CD4-positive, CD25-positive, alpha-beta regulatory T cell (primary cell): ENCODE data around the gene USP44. TPM values are rescaled to one million over a fixed set of nuclear protein-coding genes. Genes with fewer than 3 reads are reported as not detected.
A peak's percentile ranks its signal among the peaks of the same experiment; 100 is the strongest.

Source experiments
- ATAC-seq, 2 donors: fragments of 150-1000 bp; cut with Tn5 transposase; one replicate each; pipeline ENCODE4 v1.10.0; 2021; ENCODE audit warnings: low read depth in 2 of 2, moderate number of reproducible peaks in 2 of 2, moderate library complexity in 1 of 2
- DNase-seq, 3 donors: peaks; one replicate each; pipeline versions ENCODE4 v3.0.0 to v3.0.0-alpha.2; 2012 to 2022; ENCODE audit warnings: mixed read lengths in 1 of 3
- H3K27ac ChIP-seq: one replicate; pipeline ENCODE4 v1.7.0; 2013; ENCODE audit warnings: mild to moderate bottlenecking, low read length; ENCODE audit not compliant: insufficient read depth, poor library complexity, severe bottlenecking
- H3K27me3 ChIP-seq: one replicate; pipeline ENCODE4 v1.7.0; 2013; ENCODE audit warnings: low read length; ENCODE audit not compliant: control insufficient read depth, insufficient read depth
- H3K36me3 ChIP-seq: one replicate; pipeline ENCODE4 v1.7.0; 2013; ENCODE audit warnings: mild to moderate bottlenecking, low read length, moderate library complexity; ENCODE audit not compliant: control insufficient read depth, insufficient read depth
- H3K4me1 ChIP-seq: 2 replicates; pipeline ENCODE4 v1.7.0; 2013; ENCODE audit warnings: mild to moderate bottlenecking, low read length; ENCODE audit not compliant: insufficient read depth, control insufficient read depth, poor library complexity, severe bottlenecking
- H3K4me3 ChIP-seq: one replicate; pipeline ENCODE4 v1.7.0; 2013; ENCODE audit warnings: low read depth, mild to moderate bottlenecking, low read length, moderate library complexity
- H3K9me3 ChIP-seq, 2 experiments: 1 replicate in 1 of 2; 2 replicates in 1 of 2; pipeline ENCODE4 v1.7.0; 2013; ENCODE audit warnings: low read length in 2 of 2, mild to moderate bottlenecking in 1 of 2, moderate library complexity in 1 of 2; ENCODE audit not compliant: control insufficient read depth in 2 of 2
- H3K27ac Mint-ChIP-seq, 3 donors: one replicate each; pipeline ENCODE4 v1.8.0; 2020 to 2022; ENCODE audit warnings: mild to moderate bottlenecking in 3 of 3, mixed read lengths in 3 of 3, moderate library complexity in 2 of 3
- H3K27me3 Mint-ChIP-seq: one replicate; pipeline ENCODE4 v1.8.0; 2022; ENCODE audit warnings: mild to moderate bottlenecking, mixed read lengths
- H3K36me3 Mint-ChIP-seq: one replicate; pipeline ENCODE4 v1.8.0; 2020; ENCODE audit warnings: mixed read lengths
- H3K4me1 Mint-ChIP-seq, 4 donors: one replicate each; pipeline ENCODE4 v1.8.0; 2020 to 2022; ENCODE audit warnings: mixed read lengths in 4 of 4, mild to moderate bottlenecking in 1 of 4
- H3K4me3 Mint-ChIP-seq, 4 donors: one replicate each; pipeline ENCODE4 v1.8.0; 2020 to 2022; ENCODE audit warnings: mild to moderate bottlenecking in 4 of 4, mixed read lengths in 4 of 4, moderate library complexity in 3 of 4
- H3K9me3 Mint-ChIP-seq, 7 donors: one replicate each; pipeline ENCODE4 v1.8.0; 2020 to 2022; ENCODE audit warnings: mixed read lengths in 7 of 7, mild to moderate bottlenecking in 3 of 7, moderate library complexity in 2 of 7
- polyA plus RNA-seq, 4 donors: library from polyadenylated mRNA; unstranded; fragments of 300-500 nt; fragmentation: Illumina TruSeq; gene quantifications; one replicate each; pipeline ENCODE4 v1.2.3, GENCODE V29; 2021
- total RNA-seq: library from RNA; stranded (reverse); gene quantifications from one replicate; pipeline ENCODE4 v1.2.3, GENCODE V29; 2022

Gene USP44
- total and polyA plus RNA-seq, 5 donors from 2014 or later: 0.86 to 2.9 (median 1.7) TPM

DNA sequence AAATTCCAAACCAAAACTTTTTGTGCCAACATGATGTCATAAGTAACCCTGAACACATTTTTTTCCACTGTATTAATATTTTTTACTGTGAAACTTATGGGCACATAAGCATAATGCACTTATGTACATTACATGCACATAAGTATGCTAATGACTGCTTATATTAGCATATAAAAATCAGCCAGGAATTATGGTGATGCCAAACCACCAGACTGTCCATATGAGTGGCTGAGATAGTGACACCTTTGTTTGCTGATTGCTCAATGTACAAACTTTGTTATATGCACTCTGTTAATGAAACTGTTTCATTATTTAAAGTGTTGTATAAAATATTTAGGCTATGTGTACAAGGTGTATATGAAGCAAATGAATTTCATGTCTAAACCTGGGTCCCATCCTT lies 32.3 kb downstream of the USP44 start:
- no peaks in the 10 kb centered on the region for H3K4me1 ChIP-seq
- peaks cover 8% of the 10 kb centered on the region for H3K36me3 Mint-ChIP-seq

DNA sequence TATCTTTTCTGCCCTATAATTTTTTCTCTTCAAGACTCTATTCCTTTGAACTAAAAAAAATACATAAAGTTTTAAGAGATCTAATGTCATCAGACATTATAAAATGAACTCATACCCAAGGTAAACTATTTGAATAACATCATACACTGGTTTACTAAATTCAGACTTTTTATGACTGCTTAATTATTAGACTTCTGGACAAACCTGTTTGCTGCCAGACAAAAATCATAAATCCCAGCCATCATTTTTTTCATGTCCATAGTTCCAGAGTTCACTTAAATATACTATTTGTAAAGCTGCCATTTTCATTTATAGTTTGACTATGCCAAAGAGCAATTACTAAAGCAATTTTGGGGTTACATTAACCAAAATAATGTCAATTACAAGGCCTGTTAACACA lies 34.0 kb downstream of the USP44 start:
- peak overlapping the region in 1 of 3 donors; percentile 15 for H3K27ac Mint-ChIP-seq
- no peaks in the 10 kb centered on the region for H3K9me3 Mint-ChIP-seq
- ATAC-seq: no peak
- H3K27me3 Mint-ChIP-seq: no peaks in the 10 kb centered on the region
- H3K4me1 Mint-ChIP-seq: peaks cover 0 to 2% (median 0%) of the 10 kb centered on the region in 4 donors
- Histone ChIP-seq H3K4me3 (no peak overlapping the region), H3K9me3 (no peaks in the 10 kb centered on the region), H3K36me3 (peaks cover 27% of the 10 kb centered on the region), H3K27ac (no peak overlapping the region), H3K4me1 (no peaks in the 10 kb centered on the region), H3K27me3 (no peaks in the 10 kb centered on the region)
- H3K4me3 Mint-ChIP-seq: no peak overlapping the region
- no peak for DNase-seq
- H3K36me3 Mint-ChIP-seq: peaks cover 17% of the 10 kb centered on the region

More for the DNA sequence above, 32.3 kb downstream of the USP44 start:
- no peak for ATAC-seq
- Histone ChIP-seq H3K4me3 (no peak overlapping the region), H3K36me3 (peaks cover 10% of the 10 kb centered on the region), H3K9me3 (no peaks in the 10 kb centered on the region), H3K27me3 (no peaks in the 10 kb centered on the region), H3K27ac (no peak overlapping the region)
- Mint-ChIP-seq H3K27ac (no peak overlapping the region), H3K9me3 (no peaks in the 10 kb centered on the region), H3K27me3 (no peaks in the 10 kb centered on the region), H3K4me1 (peaks cover 0 to 2% (median 0%) of the 10 kb centered on the region in 4 donors), H3K4me3 (no peak overlapping the region)
- no peak for DNase-seq

DNA sequence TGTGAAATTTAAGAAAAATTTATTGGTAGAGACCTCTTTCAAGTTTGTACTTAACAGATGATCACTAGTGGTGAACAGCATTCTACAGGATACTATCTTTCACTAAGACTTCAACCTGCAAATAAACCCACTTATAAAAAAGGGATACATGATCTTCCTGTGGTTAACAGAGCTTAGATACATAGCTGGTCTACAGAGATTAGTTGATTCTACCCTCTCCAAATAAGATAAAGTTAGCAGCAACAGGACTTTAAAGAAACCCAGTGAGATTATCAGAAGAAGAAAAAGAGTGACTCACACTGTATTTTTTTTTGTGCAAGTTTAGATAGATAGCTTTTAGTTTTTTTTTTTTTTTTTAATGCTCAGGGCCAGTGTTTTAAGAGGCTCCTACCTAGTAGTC lies 34.5 kb downstream of the USP44 start:
- Mint-ChIP-seq H3K4me1 (peaks cover 0 to 2% (median 0%) of the 10 kb centered on the region in 4 donors), H3K36me3 (peaks cover 22% of the 10 kb centered on the region), H3K27ac (peak overlapping the region in 1 of 3 donors; percentile 15), H3K4me3 (no peak overlapping the region), H3K27me3 (no peaks in the 10 kb centered on the region), H3K9me3 (no peaks in the 10 kb centered on the region)
- no peak for ATAC-seq
- H3K36me3 ChIP-seq: peaks cover 31% of the 10 kb centered on the region
- no peaks in the 10 kb centered on the region for H3K9me3 ChIP-seq
- no peak overlapping the region for H3K27ac ChIP-seq
- H3K4me1 ChIP-seq: no peaks in the 10 kb centered on the region
- no peak for DNase-seq
- no peaks in the 10 kb centered on the region for H3K27me3 ChIP-seq
- no peak overlapping the region for H3K4me3 ChIP-seq

DNA sequence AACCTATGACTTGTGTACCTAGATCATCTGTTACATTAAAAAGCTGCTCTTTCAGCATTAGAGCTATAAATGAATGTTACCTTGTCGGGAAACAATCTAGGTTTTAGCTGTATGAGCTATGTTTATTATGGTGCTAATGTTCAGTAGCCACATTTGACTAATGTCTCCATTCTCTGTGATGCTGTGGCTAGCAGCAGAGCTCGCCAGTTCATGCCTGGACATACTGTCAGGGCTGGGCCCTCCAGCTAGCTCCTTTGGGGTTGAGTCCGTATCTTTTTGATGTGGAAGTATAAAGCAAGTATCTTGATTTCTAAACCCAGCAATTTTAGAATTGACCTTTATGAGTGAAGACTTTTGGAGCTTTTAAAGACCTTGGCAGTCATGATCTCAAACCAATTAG lies 36.1 kb downstream of the USP44 start:
- no peak for DNase-seq
- no peak for ATAC-seq
- Mint-ChIP-seq H3K4me3 (no peak overlapping the region), H3K4me1 (peaks cover 0 to 4% (median 2%) of the 10 kb centered on the region in 4 donors), H3K36me3 (peaks cover 28% of the 10 kb centered on the region), H3K27ac (no peak overlapping the region), H3K27me3 (no peaks in the 10 kb centered on the region), H3K9me3 (peaks cover 0 to 1% (median 0%) of the 10 kb centered on the region in 7 donors)
- no peaks in the 10 kb centered on the region for H3K27me3 ChIP-seq
- no peaks in the 10 kb centered on the region for H3K9me3 ChIP-seq
- H3K4me1 ChIP-seq: no peaks in the 10 kb centered on the region
- H3K4me3 ChIP-seq: no peak overlapping the region
- H3K27ac ChIP-seq: no peak overlapping the region
- peaks cover 43% of the 10 kb centered on the region for H3K36me3 ChIP-seq

DNA sequence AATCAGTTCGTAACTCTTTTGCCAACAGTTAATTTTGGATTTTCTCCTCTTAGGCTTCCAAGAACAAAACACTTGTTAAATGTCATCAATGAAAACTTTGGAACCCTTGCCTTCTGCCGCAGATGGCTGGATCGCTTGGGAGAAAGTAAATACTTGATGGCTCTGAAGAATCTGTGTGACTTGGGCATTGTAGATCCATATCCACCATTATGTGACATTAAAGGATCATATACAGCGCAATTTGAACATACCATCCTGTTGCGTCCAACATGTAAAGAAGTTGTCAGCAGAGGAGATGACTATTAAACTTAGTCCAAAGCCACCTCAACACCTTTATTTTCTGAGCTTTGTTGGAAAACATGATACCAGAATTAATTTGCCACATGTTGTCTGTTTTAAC lies 37.7 kb downstream of the USP44 start:
- no peak for ATAC-seq
- no peaks in the 10 kb centered on the region for H3K9me3 ChIP-seq
- H3K27ac Mint-ChIP-seq: no peak overlapping the region
- H3K4me3 Mint-ChIP-seq: no peak overlapping the region
- H3K27ac ChIP-seq: no peak overlapping the region
- H3K36me3 ChIP-seq: peaks cover 53% of the 10 kb centered on the region
- peaks cover 40% of the 10 kb centered on the region for H3K36me3 Mint-ChIP-seq
- H3K4me1 ChIP-seq: no peaks in the 10 kb centered on the region
- H3K9me3 Mint-ChIP-seq: peaks cover 0 to 1% (median 0%) of the 10 kb centered on the region in 7 donors
- H3K4me1 Mint-ChIP-seq: peaks cover 0 to 10% (median 7%) of the 10 kb centered on the region in 4 donors
- DNase-seq: no peak
- H3K27me3 ChIP-seq: no peaks in the 10 kb centered on the region
- H3K27me3 Mint-ChIP-seq: no peaks in the 10 kb centered on the region
- no peak overlapping the region for H3K4me3 ChIP-seq

DNA sequence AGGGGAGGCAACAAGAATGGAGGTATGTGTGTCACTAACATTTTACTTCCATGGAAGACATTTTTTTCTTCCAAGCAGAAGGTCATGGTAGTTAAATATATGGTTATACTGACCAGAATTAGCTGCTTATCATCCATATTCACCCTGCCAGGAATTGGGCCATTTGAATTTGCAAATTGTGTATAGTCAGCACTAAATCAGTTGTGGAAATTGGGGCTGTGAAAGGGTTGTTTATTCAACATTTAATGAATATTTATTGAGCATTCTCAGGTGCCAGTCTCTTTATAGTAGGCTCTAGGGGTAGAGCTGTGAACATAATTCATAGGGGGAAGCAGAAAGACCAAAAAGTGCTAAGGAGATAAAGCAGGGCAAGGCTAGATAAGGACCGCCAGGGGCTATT lies 39.3 kb downstream of the USP44 start:
- peaks cover 68% of the 10 kb centered on the region for H3K36me3 ChIP-seq
- DNase-seq (no peak), ATAC-seq (no peak)
- Mint-ChIP-seq H3K4me1 (peaks cover 0 to 10% (median 7%) of the 10 kb centered on the region in 4 donors), H3K27me3 (no peaks in the 10 kb centered on the region), H3K36me3 (peaks cover 45% of the 10 kb centered on the region), H3K27ac (peak overlapping the region in 1 of 3 donors; percentile 13), H3K9me3 (peaks cover 0 to 1% (median 0%) of the 10 kb centered on the region in 7 donors), H3K4me3 (no peak overlapping the region)
- H3K9me3 ChIP-seq: no peaks in the 10 kb centered on the region
- no peaks in the 10 kb centered on the region for H3K4me1 ChIP-seq
- no peaks in the 10 kb centered on the region for H3K27me3 ChIP-seq
- H3K27ac ChIP-seq: no peak overlapping the region
- H3K4me3 ChIP-seq: no peak overlapping the region

DNA sequence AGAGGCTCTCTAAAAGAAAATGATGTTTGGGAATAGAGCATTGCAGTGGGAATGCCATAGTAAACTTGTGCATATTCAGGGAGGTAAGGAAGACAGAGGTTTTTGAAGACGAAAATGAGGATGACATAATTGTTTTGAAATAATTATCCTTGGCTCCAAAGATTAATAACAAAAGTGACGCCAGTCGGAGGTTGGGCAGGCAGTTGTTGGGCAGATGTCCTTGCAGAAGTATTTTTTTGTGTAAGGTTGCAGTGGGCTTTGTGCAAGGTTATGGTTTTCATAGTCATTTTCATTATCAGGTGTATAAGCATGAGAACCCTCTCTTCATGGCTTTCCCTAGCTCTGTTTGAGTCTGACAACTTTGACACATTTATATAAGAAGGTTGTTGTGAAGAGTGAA lies 42.0 kb downstream of the USP44 start:
- H3K36me3 ChIP-seq: peaks cover 82% of the 10 kb centered on the region
- ATAC-seq (no peak), DNase-seq (no peak)
- H3K27ac ChIP-seq: no peak overlapping the region
- no peaks in the 10 kb centered on the region for H3K27me3 ChIP-seq
- Mint-ChIP-seq H3K27ac (peak overlapping the region in 1 of 3 donors; percentile 20), H3K36me3 (peaks cover 52% of the 10 kb centered on the region), H3K9me3 (peaks cover 0 to 1% (median 0%) of the 10 kb centered on the region in 7 donors), H3K4me3 (no peak overlapping the region), H3K27me3 (no peaks in the 10 kb centered on the region), H3K4me1 (peaks cover 4 to 10% (median 6%) of the 10 kb centered on the region in 4 donors)
- H3K4me3 ChIP-seq: no peak overlapping the region
- no peaks in the 10 kb centered on the region for H3K9me3 ChIP-seq
- H3K4me1 ChIP-seq: no peaks in the 10 kb centered on the region

DNA sequence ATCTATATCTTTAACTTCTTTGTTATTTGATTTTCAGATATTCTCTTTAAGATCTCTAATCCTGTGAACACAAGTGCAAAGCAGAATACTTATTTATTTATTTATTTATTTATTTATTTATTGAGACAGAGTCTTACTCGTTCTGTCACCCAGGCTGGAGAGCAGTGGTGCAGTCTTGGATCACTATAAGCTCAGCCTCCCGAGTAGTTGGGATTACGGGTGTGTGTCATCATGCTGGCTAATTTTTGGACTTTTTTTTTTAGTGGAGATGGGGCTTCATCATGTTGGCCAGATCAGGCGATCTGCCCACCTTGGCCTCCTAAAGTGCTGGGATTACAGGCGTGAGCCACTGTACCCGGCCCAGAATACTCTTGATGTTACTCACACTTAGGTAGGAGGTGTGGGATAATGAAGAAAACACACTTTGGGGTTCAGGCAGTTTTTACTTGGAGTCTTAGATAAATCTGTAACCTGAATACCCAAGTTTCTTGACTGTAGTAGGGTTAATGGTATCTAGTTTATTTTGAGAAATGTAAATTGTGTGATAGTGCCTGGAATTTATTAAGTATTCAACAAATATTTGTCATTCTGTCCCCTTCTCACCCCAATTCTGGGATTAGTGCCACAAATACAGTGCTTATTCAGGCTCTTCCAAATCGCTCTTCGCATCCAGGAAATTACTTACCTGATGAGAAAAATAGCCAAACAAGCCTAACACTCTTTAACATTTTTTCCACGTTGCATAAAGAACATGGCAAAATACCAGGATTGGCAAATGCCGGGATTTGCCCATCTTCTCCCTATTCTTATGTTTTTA lies 44.4 kb downstream of the USP44 start:
- peaks cover 77% of the 10 kb centered on the region for H3K36me3 ChIP-seq

More for the DNA sequence above, 44.4 kb downstream of the USP44 start:
- no peaks in the 10 kb centered on the region for H3K9me3 ChIP-seq
- H3K4me1 ChIP-seq: no peaks in the 10 kb centered on the region
- Mint-ChIP-seq H3K27me3 (no peaks in the 10 kb centered on the region), H3K9me3 (peaks cover 0 to 3% (median 0%) of the 10 kb centered on the region in 7 donors), H3K4me3 (no peak overlapping the region), H3K27ac (peak overlapping the region in 2 of 3 donors; percentile 47 to 68), H3K36me3 (peaks cover 58% of the 10 kb centered on the region), H3K4me1 (peaks cover 14 to 22% (median 17%) of the 10 kb centered on the region in 4 donors)
- no peak for ATAC-seq
- no peak for DNase-seq
- no peaks in the 10 kb centered on the region for H3K27me3 ChIP-seq
- no peak overlapping the region for H3K4me3 ChIP-seq
- no peak overlapping the region for H3K27ac ChIP-seq
